CD14-positive monocyte (primary cell): ENCODE data around the gene LHFPL3. TPM values are rescaled to one million over a fixed set of nuclear protein-coding genes. Genes with fewer than 3 reads are reported as not detected.

Experiments used
- DNase-seq, 3 donors: peaks; one replicate each; pipeline ENCODE4 v3.0.0-alpha.2; 2011 to 2022
- H2AFZ ChIP-seq: 2 replicates; pipeline ENCODE4 v1.6.0; 2012; ENCODE audit warnings: mild to moderate bottlenecking, low read depth, low read length, inconsistent platforms; ENCODE audit not compliant: insufficient read depth, poor library complexity, severe bottlenecking
- H3K27ac ChIP-seq, 2 donors: 1 replicate in 1 of 2; 2 replicates in 1 of 2; pipeline ENCODE4 v1.5.1; 2012 to 2013; ENCODE audit warnings: low read length in 2 of 2, control low read depth in 1 of 2, inconsistent platforms in 1 of 2, low read depth in 1 of 2, mild to moderate bottlenecking in 1 of 2
- H3K27me3 ChIP-seq, 2 donors: one replicate each; pipeline versions ENCODE4 v1.6.0 to v1.6.1; 2011 to 2013; ENCODE audit warnings: low read length in 2 of 2; ENCODE audit not compliant: control insufficient read depth in 2 of 2, insufficient read depth in 2 of 2
- H3K36me3 ChIP-seq, 2 donors: replicated peaks in 1 of 2; 1 replicate in 1 of 2; 2 replicates in 1 of 2; pipeline versions ENCODE4 v1.5.1 to v1.6.1; 2012 to 2013; ENCODE audit warnings: low read length in 2 of 2, control low read depth in 1 of 2, inconsistent platforms in 1 of 2, mild to moderate bottlenecking in 1 of 2; ENCODE audit not compliant: insufficient read depth in 2 of 2, control insufficient read depth in 1 of 2
- H3K4me1 ChIP-seq, 2 donors: 1 replicate in 1 of 2; 2 replicates in 1 of 2; pipeline versions ENCODE4 v1.5.1 to v1.6.1; 2012 to 2013; ENCODE audit warnings: low read length in 2 of 2, control low read depth in 1 of 2, inconsistent platforms in 1 of 2, mild to moderate bottlenecking in 1 of 2, moderate library complexity in 1 of 2; ENCODE audit not compliant: insufficient read depth in 2 of 2, control insufficient read depth in 1 of 2
- H3K4me2 ChIP-seq: replicated peaks from 2 replicates; pipeline ENCODE3; 2012; ENCODE audit warnings: low read length, moderate library complexity, mild to moderate bottlenecking; ENCODE audit not compliant: poor library complexity, severe bottlenecking; ENCODE audit errors: extremely low read depth
- H3K4me3 ChIP-seq, 3 experiments: fragments of 200-600 bp in 1 of 3; sonication (generic) in 1 of 3; replicated peaks in 1 of 3; 1 replicate in 2 of 3; 2 replicates in 1 of 3; pipeline ENCODE4 v1.5.1; 2011 to 2013; ENCODE audit warnings: low read length in 3 of 3, mild to moderate bottlenecking in 3 of 3, control low read depth in 2 of 3, low read depth in 2 of 3, inconsistent platforms in 1 of 3, moderate library complexity in 1 of 3
- H3K79me2 ChIP-seq: 2 replicates; pipeline ENCODE4 v1.6.0; 2012; ENCODE audit warnings: mild to moderate bottlenecking, control low read depth, inconsistent platforms, low read length, moderate library complexity; ENCODE audit not compliant: insufficient read depth
- H3K9ac ChIP-seq: 2 replicates; pipeline ENCODE4 v1.6.0; 2017; ENCODE audit warnings: low read length, mild to moderate bottlenecking; ENCODE audit not compliant: insufficient read depth, poor library complexity, severe bottlenecking
- H3K9me3 ChIP-seq, 2 donors: replicated peaks in 1 of 2; 1 replicate in 1 of 2; 2 replicates in 1 of 2; pipeline versions ENCODE4 v1.5.1 to v1.6.1; 2012 to 2013; ENCODE audit warnings: low read length in 2 of 2, control low read depth in 1 of 2; ENCODE audit not compliant: control insufficient read depth in 1 of 2, insufficient read depth in 1 of 2
- H4K20me1 ChIP-seq: 2 replicates; pipeline ENCODE4 v1.6.0; 2012; ENCODE audit warnings: mild to moderate bottlenecking, low read length, control low read depth, moderate library complexity; ENCODE audit not compliant: insufficient read depth
- H3K27ac Mint-ChIP-seq, 7 donors: one replicate each; pipeline ENCODE4 v1.8.0; 2020; ENCODE audit warnings: mild to moderate bottlenecking in 7 of 7, mixed read lengths in 7 of 7, moderate library complexity in 6 of 7, inconsistent platforms in 2 of 7
- H3K27me3 Mint-ChIP-seq, 3 donors: one replicate each; pipeline ENCODE4 v1.8.0; 2021 to 2022; ENCODE audit warnings: low read depth in 3 of 3, mild to moderate bottlenecking in 3 of 3, mixed read lengths in 3 of 3, moderate library complexity in 3 of 3, inconsistent platforms in 1 of 3
- H3K36me3 Mint-ChIP-seq, 2 donors: one replicate each; pipeline ENCODE4 v1.8.0; 2020; ENCODE audit warnings: mixed read lengths in 2 of 2, inconsistent platforms in 1 of 2, mild to moderate bottlenecking in 1 of 2
- H3K4me1 Mint-ChIP-seq: one replicate; pipeline ENCODE4 v1.8.0; 2020; ENCODE audit warnings: mild to moderate bottlenecking, mixed read lengths
- H3K4me3 Mint-ChIP-seq, 2 donors: one replicate each; pipeline ENCODE4 v1.8.0; 2020; ENCODE audit warnings: mild to moderate bottlenecking in 2 of 2, mixed read lengths in 2 of 2, moderate library complexity in 1 of 2
- H3K9me3 Mint-ChIP-seq, 7 donors: one replicate each; pipeline ENCODE4 v1.8.0; 2020 to 2022; ENCODE audit warnings: mixed read lengths in 7 of 7, mild to moderate bottlenecking in 6 of 7, moderate library complexity in 6 of 7, inconsistent platforms in 2 of 7
- CTCF ChIP-seq: fragments of 200-600 bp; IDR thresholded peaks from one replicate; pipeline ENCODE4 v1.8.0; 2022; ENCODE audit warnings: antibody characterized with exemption, mild to moderate bottlenecking
- WGBS: methylation state at CpG from one replicate; pipeline ENCODE4 v1.1.5; 2013; ENCODE audit warnings: missing lambda C conversion rate; ENCODE audit not compliant: insufficient coverage; 5-methylcytosine and 5-hydroxymethylcytosine counted together
- intact Hi-C, 2 donors: fragments of 100-400 bp; cut with micrococcal nuclease; formaldehyde crosslinking; loops; one replicate each; pipeline versions ENCODE4 v1.15.0 to v1.15.1; 2023
- polyA plus RNA-seq, 3 donors: library from polyadenylated mRNA; depleted of rRNA in 1 of 3; unstranded in 2 of 3; stranded (reverse) in 1 of 3; fragments of 300-500 nt in 2 of 3; fragments of >200 nt in 1 of 3; fragmentation: Illumina TruSeq in 2 of 3; gene quantifications; 1 replicate in 2 of 3; 2 replicates in 1 of 3; pipeline ENCODE4 v1.2.3, GENCODE V29; 2012 to 2021

LHFPL3 gene
- polyA plus RNA-seq, 3 donors = not detected

- DNase-seq = no peak
- H3K36me3 Mint-ChIP-seq = no peaks in the 10 kb centered on the region
- Histone ChIP-seq H3K4me3 (no peak overlapping the region), H3K9ac (no peak overlapping the region), H3K36me3 (no peaks in the 10 kb centered on the region), H3K79me2 (no peaks in the 10 kb centered on the region), H4K20me1 (no peaks in the 10 kb centered on the region), H3K27me3 (no peaks in the 10 kb centered on the region), H3K9me3 (no peaks in the 10 kb centered on the region), H2AFZ (no peak overlapping the region), H3K4me2 (no peak overlapping the region), H3K4me1 (no peaks in the 10 kb centered on the region), H3K27ac (no peak overlapping the region)
- no peak for TF ChIP-seq CTCF
- no peak overlapping the region for H3K4me3 Mint-ChIP-seq
- no peaks in the 10 kb centered on the region for H3K27me3 Mint-ChIP-seq
- WGBS = no CpG with 5 or more reads among the region's 2 CpGs
- no peak overlapping the region for H3K27ac Mint-ChIP-seq
- H3K9me3 Mint-ChIP-seq = peaks cover 0 to 3% (median 0%) of the 10 kb centered on the region in 7 donors
- intact Hi-C loops = no loop called here
- H3K4me1 Mint-ChIP-seq = no peaks in the 10 kb centered on the region
Observed at GRCh38 chr7:104548861-104549260, 220.5 kb downstream of the LHFPL3 start.

- DNase-seq = no peak
- intact Hi-C loops = no loop called here
- H3K36me3 ChIP-seq = no peaks in the 10 kb centered on the region
- no peak overlapping the region for H3K27ac Mint-ChIP-seq
- no peaks in the 10 kb centered on the region for H3K4me1 ChIP-seq
- no peak overlapping the region for H3K4me3 Mint-ChIP-seq
- TF ChIP-seq CTCF = no peak
- no peak overlapping the region for H3K4me3 ChIP-seq
- H3K36me3 Mint-ChIP-seq = no peaks in the 10 kb centered on the region
- no peaks in the 10 kb centered on the region for H3K27me3 ChIP-seq
- no peaks in the 10 kb centered on the region for H3K27me3 Mint-ChIP-seq
- peaks cover 0 to 6% (median 3%) of the 10 kb centered on the region in 7 donors for H3K9me3 Mint-ChIP-seq
- no peak overlapping the region for H3K4me2 ChIP-seq
- no peaks in the 10 kb centered on the region for H3K79me2 ChIP-seq
- 89% methylated on average over 1 of the region's 3 CpGs for WGBS
- no peak overlapping the region for H2AFZ ChIP-seq
- H3K9ac ChIP-seq = no peak overlapping the region
- H3K27ac ChIP-seq = no peak overlapping the region
- H3K9me3 ChIP-seq = no peaks in the 10 kb centered on the region
- H4K20me1 ChIP-seq = no peaks in the 10 kb centered on the region
- H3K4me1 Mint-ChIP-seq = no peaks in the 10 kb centered on the region
Observed at GRCh38 chr7:104550362-104550761, 222.0 kb downstream of the LHFPL3 start.
